Ishikawa (cell line): Measurements from ENCODE around the gene SLC35A3.
A peak's percentile ranks its signal among the peaks of the same experiment; 100 is the strongest.

ENCODE experiments used
- CEBPB ChIP-seq: IDR thresholded peaks from 2 replicates; pipeline ENCODE4 v1.6.1; 2012
- CREB1 ChIP-seq: IDR thresholded peaks from 2 replicates; pipeline ENCODE4 v1.6.1; 2012; ENCODE audit warnings: low read depth
- EGR1 ChIP-seq: IDR thresholded peaks from 2 replicates; pipeline ENCODE4 v1.6.1; 2012
- EP300 ChIP-seq: IDR thresholded peaks from 2 replicates; pipeline ENCODE4 v1.6.1; 2012; ENCODE audit warnings: borderline replicate concordance
- FOXM1 ChIP-seq: IDR thresholded peaks from 2 replicates; pipeline ENCODE4 v1.6.1; 2012; ENCODE audit warnings: low read depth, borderline replicate concordance
- NFIC ChIP-seq: IDR thresholded peaks from 2 replicates; pipeline ENCODE4 v1.6.1; 2012
- RAD21 ChIP-seq: IDR thresholded peaks from 2 replicates; pipeline ENCODE4 v1.6.1; 2012; ENCODE audit warnings: low read depth
- TAF1 ChIP-seq: IDR thresholded peaks from 2 replicates; pipeline ENCODE4 v1.6.1; 2012; ENCODE audit warnings: low read depth, mild to moderate bottlenecking
- TCF12 ChIP-seq: IDR thresholded peaks from 2 replicates; pipeline ENCODE4 v1.6.1; 2012; ENCODE audit warnings: low read depth
- TEAD4 ChIP-seq: IDR thresholded peaks from 2 replicates; pipeline ENCODE4 v1.6.1; 2012
- YY1 ChIP-seq: IDR thresholded peaks from 2 replicates; pipeline ENCODE4 v1.6.1; 2012; ENCODE audit warnings: low read depth
- ZBTB7A ChIP-seq: IDR thresholded peaks from 2 replicates; pipeline ENCODE4 v1.6.1; 2012; ENCODE audit warnings: low read depth
- TF ChIP-seq, protein P1 (sequence below): IDR thresholded peaks from 2 replicates; pipeline ENCODE4 v1.6.1; 2012
- TF ChIP-seq, protein P2 (sequence below): IDR thresholded peaks from 2 replicates; pipeline ENCODE4 v1.6.1; 2012; ENCODE audit warnings: low read depth, mild to moderate bottlenecking
- TF ChIP-seq, protein P3 (sequence below): IDR thresholded peaks from 2 replicates; pipeline ENCODE4 v1.6.1; 2012

The SLC35A3 gene

GRCh38 chr1:99992760-99993467 lies 23.1 kb downstream of the SLC35A3 start:
- TF ChIP-seq EP300 (no peak), NFIC (no peak), EGR1 (no peak), CREB1 (no peak), TEAD4 (no peak), YY1 (no peak), ZBTB7A (no peak), FOXM1 (no peak), CEBPB (no peak), TAF1 (no peak), TCF12 (no peak), RAD21 (no peak)
- TF ChIP-seq, protein P1, sequence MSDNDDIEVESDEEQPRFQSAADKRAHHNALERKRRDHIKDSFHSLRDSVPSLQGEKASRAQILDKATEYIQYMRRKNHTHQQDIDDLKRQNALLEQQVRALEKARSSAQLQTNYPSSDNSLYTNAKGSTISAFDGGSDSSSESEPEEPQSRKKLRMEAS: no peak
- TF ChIP-seq, protein P2, sequence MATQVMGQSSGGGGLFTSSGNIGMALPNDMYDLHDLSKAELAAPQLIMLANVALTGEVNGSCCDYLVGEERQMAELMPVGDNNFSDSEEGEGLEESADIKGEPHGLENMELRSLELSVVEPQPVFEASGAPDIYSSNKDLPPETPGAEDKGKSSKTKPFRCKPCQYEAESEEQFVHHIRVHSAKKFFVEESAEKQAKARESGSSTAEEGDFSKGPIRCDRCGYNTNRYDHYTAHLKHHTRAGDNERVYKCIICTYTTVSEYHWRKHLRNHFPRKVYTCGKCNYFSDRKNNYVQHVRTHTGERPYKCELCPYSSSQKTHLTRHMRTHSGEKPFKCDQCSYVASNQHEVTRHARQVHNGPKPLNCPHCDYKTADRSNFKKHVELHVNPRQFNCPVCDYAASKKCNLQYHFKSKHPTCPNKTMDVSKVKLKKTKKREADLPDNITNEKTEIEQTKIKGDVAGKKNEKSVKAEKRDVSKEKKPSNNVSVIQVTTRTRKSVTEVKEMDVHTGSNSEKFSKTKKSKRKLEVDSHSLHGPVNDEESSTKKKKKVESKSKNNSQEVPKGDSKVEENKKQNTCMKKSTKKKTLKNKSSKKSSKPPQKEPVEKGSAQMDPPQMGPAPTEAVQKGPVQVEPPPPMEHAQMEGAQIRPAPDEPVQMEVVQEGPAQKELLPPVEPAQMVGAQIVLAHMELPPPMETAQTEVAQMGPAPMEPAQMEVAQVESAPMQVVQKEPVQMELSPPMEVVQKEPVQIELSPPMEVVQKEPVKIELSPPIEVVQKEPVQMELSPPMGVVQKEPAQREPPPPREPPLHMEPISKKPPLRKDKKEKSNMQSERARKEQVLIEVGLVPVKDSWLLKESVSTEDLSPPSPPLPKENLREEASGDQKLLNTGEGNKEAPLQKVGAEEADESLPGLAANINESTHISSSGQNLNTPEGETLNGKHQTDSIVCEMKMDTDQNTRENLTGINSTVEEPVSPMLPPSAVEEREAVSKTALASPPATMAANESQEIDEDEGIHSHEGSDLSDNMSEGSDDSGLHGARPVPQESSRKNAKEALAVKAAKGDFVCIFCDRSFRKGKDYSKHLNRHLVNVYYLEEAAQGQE: no peak
- TF ChIP-seq, protein P3, sequence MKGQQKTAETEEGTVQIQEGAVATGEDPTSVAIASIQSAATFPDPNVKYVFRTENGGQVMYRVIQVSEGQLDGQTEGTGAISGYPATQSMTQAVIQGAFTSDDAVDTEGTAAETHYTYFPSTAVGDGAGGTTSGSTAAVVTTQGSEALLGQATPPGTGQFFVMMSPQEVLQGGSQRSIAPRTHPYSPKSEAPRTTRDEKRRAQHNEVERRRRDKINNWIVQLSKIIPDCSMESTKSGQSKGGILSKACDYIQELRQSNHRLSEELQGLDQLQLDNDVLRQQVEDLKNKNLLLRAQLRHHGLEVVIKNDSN: no peak

DNA sequence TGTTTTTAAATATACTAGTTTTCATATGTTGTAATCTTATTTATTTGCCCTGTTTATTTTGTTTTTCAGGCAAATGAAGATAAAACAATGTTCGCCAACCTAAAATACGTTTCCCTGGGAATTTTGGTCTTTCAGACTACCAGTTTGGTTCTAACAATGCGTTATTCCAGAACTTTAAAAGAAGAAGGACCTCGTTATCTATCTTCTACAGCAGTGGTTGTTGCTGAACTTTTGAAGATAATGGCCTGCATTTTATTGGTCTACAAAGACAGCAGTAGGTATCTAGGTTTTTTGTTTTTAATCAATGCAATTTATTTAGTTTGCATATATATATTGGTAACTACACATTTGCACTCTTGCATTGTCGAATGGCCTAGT lies 23.7 kb downstream of the SLC35A3 start:
- TF ChIP-seq TAF1: no peak
- TF ChIP-seq NFIC: no peak
- TF ChIP-seq EGR1: no peak
- no peak for TF ChIP-seq TCF12
- TF ChIP-seq FOXM1: no peak
- no peak for TF ChIP-seq CEBPB
- no peak for TF ChIP-seq RAD21
- TF ChIP-seq, protein P3: no peak
- no peak for TF ChIP-seq ZBTB7A
- no peak for TF ChIP-seq CREB1
- TF ChIP-seq EP300: no peak
- TF ChIP-seq, protein P2: no peak
- no peak for TF ChIP-seq TEAD4
- TF ChIP-seq, protein P1: no peak
- no peak for TF ChIP-seq YY1

- TF ChIP-seq TEAD4 (no peak), TAF1 (no peak), ZBTB7A (no peak), YY1 (no peak), RAD21 (no peak), FOXM1 (no peak), CREB1 (no peak)
- TF ChIP-seq, protein P2: no peak
- TF ChIP-seq, protein P1: no peak
These were observed 24.7 kb downstream of the SLC35A3 start for GRCh38 chr1:99994496-99994895.

DNA sequence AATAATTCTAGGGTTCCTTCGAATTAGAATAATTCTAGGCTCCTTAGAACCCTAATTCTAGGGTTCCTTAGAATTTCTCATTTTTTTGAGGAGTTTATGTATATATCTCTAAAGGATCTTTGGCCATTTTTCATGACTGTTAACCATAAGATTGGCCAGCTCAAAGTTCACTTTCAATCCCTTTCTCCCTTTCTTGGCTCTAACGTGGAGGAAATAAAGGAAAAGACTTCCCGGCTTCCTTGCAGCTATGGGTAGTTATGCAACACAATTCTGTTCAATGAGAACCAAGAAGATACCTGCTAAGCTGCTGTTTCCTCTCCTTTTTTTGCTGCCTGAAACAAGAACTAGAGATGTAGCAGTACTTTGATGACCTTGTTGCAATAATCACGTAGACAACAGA lies 27.2 kb downstream of the SLC35A3 start:
- 0 out of 2 replicates have a peak, but pooled peaks have one; percentile 17 for TF ChIP-seq CEBPB
- no peak for TF ChIP-seq TCF12
